ENCODE measurements around the gene MAPKAPK3.

DNA sequence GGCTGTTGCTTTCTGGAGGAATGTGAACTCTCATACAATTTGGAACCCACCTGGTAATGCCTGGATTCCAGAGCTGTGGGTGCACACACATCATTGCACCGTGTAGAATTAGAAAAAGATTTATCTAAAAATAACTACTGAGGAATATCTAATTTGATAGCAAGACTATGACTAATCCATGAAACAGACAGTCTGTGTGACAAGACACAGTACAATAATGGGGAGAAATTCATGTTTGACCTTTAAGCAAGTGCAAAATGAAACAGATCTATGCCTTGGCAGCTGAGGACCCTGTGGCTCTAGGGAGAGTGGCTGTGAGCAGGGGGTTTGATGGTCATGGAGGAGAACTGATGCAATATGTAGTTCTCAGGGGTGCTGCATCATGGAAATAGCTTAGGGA, 49.9 kb downstream of the MAPKAPK3 start:
- TF ChIP-seq, protein P1, sequence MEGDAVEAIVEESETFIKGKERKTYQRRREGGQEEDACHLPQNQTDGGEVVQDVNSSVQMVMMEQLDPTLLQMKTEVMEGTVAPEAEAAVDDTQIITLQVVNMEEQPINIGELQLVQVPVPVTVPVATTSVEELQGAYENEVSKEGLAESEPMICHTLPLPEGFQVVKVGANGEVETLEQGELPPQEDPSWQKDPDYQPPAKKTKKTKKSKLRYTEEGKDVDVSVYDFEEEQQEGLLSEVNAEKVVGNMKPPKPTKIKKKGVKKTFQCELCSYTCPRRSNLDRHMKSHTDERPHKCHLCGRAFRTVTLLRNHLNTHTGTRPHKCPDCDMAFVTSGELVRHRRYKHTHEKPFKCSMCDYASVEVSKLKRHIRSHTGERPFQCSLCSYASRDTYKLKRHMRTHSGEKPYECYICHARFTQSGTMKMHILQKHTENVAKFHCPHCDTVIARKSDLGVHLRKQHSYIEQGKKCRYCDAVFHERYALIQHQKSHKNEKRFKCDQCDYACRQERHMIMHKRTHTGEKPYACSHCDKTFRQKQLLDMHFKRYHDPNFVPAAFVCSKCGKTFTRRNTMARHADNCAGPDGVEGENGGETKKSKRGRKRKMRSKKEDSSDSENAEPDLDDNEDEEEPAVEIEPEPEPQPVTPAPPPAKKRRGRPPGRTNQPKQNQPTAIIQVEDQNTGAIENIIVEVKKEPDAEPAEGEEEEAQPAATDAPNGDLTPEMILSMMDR (conservative IDR thresholded peaks at IDR 0.05) = no peak
- no peak for TF ChIP-seq EZH2 (IDR thresholded peaks at IDR 0.05; ENCODE audit: low read depth)
